HG03095 (cell line): ENCODE measurements around the gene RBX1.
"Not testable (repeated sequence)": the region's sequence is repeated elsewhere in the genome, so short reads cannot be mapped to it uniquely, and the experiment has no call there.

Experiments
- ATAC-seq: cut with Tn5 transposase; IDR thresholded peaks from one replicate; pipeline ENCODE4 v1.9.1; 2021; ENCODE audit warnings: moderate library complexity; ENCODE audit not compliant: unreplicated experiment

RBX1 gene

DNA sequence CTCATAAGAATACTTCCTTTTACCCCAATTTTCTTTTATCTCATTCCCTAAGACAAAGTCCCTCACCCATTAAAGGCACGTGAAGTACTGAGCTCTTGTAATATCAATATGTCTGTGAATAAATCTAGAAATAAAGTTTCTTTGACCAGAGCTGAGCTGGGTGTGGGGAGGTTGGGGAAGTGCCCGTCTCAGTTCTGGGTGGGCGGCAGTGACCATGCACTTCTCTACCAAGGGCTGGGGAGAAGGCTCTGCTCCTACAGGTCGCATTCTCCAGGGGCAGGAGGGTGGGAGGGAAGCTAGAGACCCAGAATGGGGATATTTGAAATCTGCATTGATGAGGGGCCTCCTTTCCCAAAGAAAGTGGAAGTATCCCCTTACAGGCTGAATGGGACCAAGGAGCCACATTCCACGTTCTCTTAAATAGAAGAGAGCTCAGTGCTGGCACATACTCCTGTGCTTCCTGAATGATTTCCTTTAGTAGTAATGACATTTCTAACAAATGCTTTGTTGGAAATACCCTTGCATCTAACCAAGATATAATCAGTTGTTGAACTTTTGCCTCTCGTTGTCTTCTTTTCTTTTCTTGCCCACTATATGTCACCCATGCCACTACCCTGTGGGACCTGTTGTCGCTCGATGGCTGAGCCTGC lies 16.1 kb downstream of the RBX1 start:
- ATAC-seq: no peak

DNA sequence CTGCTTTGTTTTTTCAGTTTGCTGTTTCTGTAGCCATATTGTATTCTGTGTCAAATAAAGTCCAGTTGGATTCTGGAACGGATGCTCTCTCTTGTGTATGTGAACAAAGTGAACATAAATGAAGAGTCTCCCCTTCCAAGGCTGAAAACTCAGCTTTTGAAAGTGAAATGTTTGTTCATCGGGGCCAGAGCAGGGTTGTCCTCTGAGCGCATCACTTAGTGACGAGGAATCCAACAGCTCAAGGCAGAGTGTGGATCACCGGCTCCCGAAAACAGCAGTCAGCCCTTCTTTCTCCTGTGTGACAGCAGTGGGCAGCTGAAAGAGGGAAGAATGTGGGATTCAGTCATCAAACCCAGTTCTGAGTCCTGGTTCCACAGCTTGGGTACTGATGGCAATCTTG lies 21.4 kb downstream of the RBX1 start:
- no peak for ATAC-seq

DNA sequence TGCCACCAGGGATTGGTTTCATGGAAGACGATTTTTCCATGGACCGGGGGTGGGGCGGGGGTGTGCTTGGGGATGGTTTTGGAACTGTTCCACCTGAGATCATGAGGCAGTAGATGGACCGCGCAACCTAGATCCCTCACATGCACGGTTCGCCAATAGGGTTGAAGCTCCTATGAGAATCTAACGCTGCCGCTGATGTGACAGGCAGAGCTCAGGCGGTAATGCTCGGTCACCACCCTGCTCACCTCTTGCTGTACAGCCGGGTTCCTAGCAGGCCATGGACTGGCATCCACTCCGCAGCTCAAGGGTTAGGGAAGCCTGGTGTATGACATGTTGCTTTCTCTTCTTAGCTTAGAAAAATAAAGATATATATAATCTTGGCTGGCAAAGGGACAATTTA lies 22.0 kb downstream of the RBX1 start:
- no peak for ATAC-seq

DNA sequence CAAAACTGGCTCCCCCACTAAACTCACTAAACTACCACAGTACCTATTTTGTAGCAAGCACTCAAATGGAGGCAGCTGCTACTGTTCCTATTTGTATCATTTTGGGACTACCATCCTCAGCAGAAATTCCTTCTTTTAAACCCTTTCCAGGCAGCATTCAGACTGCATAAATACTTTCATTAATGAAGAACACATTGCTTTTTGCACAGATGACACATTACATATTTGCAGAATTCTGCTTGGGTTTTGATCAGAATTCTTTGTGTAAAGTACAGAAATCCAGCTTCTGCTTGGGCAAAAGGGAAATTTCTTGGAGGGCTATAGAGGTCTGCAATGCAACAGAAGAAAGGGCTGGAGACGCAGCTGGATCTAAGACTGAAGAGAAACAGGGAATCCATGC lies 24.2 kb downstream of the RBX1 start:
- no peak for ATAC-seq

DNA sequence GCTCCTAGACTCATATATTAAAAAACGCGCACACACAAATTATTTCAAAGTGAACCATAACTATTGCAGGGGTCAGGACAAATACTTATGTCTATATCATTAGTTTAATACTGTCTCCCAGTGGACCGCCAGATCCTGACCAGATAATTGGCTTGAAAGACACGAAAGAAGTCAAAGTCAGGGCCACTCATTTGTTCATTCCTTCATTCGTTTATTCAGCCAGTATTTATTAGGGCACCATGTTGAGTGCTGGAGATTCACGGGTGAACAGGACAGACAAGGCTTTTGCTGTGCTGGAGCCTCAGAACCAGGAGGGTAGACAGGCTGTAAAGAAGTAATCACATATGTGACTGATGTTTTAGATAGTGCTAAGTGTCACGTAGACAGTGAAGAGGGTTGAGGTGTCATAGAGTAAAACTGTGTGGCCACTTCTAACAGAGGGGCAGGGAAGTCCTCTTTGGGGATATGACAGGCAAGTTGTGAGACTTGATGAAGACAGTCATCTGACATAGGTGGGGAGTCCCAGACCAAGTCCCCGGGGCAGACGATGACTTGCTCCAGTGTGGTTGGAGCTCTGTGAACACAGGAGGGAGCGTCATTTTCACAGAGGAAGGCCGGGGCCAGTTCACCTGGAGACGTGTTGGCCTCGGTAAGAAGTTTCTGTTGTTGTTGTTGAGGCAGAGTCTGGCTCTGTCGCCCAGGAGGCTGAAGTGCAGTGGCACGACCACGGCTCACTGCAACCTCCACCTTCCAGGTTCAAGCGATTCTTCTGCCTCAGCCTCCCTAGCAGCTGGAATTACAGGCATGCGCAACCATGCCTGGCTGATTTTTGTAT lies 25.9 kb downstream of the RBX1 start:
- ATAC-seq: no peak

DNA sequence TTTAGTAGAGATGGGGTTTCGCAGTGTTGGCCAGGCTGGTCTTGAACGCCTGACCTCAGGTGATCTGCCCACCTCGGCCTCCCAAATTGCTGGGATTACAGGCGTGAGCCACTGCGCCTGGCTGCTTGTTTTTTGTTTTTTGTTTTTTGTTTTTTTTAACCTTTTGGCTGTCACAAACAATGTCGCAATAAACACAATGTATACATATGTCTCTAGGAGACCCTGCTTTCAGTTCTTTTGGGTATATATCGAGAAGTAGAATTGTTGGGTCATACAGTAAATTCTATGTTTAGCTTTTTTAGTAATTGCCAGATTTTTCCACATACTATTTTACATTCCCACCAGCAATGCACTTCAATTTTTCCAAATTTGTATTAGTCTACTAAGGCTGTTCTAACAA lies 28.0 kb downstream of the RBX1 start:
- ATAC-seq: no peak

DNA sequence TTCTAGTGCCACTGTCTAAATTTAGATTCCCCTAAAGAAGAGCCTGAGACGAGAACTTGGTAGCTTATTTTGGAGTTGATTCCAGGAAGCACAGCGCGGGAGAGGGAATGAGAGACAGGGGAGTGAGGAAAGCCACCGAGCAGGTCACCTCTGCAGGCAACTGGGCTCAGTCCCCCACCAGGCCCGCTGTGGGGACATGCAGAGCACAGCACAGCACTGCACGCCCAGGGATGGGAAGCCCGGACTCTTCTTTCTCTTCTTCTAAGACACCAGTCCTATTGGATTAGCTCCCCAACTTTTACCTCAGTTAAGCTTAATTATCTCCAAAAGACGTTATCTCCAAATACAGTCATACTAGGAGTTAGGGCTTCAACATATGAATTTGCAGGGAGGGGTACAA lies 28.7 kb downstream of the RBX1 start:
- ATAC-seq: no peak

DNA sequence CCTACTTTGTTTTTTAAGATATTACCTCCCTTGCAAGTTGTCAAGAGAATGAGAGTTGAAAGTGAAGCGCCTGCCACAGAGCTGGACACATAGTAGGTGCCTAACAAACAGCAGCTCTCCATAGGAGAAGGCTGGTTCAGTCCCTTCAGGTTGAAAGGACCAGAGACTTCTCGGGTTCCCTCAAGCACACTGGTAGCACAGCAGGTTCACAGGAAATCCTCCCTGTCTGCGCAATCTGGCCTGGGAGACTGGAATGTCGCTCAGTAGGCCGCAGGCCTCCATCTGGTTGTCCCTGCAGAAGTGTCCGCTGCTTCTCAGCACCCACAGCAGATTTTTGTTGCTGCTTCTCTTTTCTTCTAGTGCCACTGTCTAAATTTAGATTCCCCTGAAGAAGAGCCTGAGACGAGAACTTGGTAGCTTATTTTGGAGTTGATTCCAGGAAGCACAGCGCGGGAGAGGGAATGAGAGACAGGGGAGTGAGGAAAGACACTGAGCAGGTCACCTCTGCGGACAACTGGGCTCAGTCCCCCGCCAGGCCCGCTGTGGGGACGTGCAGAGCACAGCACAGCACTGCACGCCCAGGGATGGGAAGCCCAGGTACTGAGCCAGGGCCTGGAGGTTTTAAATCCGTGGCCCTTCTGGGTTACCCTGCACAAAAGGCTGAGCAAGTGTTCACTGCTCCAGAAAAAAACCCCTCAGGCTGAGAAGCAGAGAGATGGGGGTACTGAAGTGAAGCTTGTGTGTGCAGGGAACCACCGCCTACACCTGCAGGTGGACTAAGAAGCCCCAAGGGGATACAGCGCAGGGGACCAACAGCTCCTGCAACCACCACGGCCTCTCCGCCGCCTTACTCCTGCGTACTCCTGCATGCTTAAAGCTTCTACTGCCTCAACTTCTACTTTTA lies 31.6 kb downstream of the RBX1 start:
- no peak for ATAC-seq

DNA sequence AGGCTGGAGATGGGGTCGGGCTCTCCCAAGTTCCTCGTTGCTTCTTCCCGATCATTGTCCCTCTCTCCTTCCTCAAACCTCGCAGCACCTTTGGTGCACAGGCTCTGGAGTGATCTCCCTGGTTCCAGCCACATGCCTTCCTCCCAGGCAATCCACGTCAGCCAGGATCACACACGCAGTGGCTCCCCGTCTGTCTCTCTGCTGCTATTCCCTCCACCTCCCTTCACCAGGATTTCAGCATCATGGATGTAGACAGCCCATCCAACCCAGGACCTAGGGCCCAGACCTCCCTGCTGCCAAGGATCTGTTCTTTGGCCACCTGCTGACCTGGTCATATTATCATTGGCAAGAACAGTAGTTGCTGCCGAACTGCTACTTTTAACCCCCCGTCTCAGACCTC lies 40.1 kb downstream of the RBX1 start:
- ATAC-seq: no peak

DNA sequence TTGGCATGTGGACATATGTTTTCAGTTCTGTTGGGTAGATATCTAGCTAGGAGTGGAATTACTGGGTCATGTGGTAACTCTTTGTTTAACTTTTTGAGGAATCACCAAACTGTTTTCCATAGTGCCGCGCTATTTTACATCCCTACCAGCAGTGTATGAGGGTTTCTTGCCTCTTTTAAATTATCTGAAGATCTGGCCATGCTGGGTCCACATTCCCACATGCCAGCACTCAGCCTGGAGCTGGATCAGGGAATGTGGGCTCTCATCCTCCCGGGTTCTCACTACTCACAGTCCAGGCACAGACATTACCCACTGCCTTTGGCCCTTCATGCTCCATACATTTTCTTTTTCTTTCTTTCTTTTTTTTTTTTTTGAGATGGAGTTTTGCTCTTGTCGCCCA lies 44.6 kb downstream of the RBX1 start:
- no peak for ATAC-seq

DNA sequence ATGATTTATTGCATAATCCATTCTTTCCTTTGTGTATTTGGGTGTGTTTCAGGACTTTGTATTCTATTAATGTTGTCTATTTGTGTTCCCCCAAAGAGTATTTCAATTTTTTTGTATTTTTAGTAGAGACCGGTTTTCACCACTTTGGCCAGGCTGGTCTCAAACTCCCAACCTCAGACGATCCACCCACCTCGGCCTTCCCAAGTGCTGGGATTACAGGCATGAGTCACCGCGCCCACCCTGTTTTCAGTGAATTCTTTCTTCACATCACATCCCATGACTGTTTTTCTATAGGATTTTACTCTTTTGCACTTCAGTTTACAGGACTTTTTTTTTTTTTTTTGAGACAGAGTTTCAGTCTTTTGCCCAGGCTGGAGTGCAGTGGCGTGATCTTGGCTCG lies 46.3 kb downstream of the RBX1 start:
- ATAC-seq: no peak

DNA sequence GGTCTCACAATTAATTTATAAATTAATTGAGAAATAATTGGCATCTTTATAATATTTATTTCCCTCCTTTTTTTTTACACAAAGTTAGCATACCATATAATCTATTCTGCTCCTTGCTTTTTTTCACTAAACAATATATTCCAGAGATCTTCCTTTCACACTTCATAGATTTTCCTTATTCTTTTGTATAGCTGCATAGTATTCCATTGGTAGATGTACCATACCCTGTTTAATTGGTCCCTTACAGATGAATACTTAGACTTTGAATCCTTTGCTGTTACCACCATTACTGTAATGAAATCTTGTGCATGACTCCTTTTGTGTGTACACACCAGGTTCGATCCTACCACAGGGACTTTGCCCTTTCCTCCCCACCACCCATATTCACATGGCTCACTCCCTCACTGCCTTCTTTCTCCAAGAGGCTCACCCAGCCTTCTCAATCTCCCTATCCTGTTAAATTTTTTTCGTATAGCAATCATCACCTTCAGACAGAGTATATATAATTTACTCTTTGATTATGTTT lies 48.9 kb downstream of the RBX1 start:
- no peak for ATAC-seq

DNA sequence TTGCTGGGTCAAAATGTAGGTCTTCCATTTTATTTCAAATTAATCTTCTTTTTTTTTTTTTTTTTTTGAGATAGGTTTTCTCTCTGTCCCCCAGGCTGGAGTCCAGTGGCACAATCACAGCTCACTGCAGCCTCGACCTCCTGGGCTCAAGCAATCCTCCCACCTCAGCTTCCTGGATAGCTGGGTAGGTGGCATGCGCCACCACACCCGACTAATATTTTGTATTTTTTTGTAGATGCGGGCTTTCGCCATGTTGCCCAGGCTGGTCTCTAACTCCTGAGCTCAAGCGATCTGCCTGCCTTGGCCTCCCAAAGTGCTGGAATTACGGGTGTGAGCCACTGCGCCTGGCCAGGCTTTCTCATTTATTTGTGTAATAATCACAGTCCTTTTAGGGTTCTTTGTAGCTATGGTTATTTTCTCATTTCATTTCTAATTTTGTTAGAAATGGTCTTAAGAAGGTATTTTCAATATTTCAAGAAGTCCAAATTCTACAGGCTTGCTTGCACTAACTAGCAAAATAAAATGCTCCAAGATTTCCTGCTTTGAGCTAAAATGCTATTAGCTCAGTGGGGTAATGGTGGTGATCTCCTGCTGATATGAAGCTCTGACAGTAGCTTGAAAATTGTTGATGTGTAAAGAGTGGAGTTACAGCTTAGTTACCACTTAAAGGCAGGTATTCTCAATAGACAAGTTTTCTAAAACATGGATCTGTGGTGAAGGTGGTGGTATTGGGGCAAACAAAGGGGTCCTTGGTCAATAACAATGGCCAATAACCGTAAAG lies 50.0 kb downstream of the RBX1 start:
- ATAC-seq: no peak

DNA sequence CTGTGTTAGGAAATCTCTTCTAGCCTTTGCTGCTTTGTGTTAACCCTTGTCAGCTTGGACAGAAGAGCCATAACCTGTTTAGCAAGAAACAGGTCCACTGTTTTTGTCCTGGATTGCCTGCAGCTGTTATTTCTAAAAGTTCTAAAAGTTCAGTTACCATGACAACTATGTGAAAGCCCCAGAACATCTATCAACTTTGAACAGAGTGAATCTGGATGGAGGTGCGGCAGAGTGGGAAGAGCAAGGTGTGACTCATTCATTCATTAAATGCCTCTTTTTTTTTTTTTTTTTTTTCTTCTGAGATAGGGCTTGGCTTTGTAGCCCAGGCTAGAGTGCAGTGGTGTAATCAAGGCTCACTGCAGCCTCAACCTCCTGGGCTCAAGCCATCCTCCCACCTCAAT lies 50.5 kb downstream of the RBX1 start:
- ATAC-seq: no peak

DNA sequence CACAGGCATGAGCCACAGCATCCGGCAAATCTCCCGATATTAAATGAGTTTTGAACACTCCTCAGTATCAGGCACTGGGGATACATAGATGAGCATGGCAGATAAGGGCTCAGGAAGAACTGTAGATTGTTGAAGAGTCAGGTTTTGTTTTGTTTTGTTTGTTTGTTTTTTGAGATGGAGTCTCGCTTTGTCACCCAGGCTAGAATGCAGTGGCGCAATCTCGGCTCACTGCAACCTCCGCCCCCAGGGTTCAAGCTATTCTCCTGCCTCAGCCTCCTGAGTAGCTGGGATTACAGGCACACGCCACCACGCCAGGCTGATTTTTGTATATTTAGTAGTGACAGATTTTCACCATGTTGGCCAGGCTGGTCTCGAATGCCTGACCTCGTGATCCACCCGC lies 51.2 kb downstream of the RBX1 start:
- not testable (repeated sequence) for ATAC-seq

DNA sequence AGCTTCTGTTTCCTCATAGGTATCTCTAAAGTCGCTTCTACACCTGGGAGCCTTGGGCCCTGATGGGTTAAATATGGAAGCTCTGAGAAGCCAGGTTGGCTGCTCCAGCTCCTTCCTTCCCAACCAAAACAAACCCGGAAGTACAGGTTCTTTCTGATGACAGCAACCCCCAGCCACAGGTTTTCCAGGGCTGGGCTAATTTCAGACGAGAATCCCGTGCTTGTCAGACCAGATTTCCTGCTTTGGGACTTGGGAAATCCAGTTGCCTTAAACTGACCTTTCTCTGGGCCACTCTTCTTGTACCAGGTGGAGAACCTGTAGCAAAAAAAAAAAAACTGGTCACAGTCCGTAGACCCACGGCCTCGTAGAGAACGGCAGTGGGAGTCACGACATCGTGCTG lies 51.9 kb downstream of the RBX1 start:
- no peak for ATAC-seq

DNA sequence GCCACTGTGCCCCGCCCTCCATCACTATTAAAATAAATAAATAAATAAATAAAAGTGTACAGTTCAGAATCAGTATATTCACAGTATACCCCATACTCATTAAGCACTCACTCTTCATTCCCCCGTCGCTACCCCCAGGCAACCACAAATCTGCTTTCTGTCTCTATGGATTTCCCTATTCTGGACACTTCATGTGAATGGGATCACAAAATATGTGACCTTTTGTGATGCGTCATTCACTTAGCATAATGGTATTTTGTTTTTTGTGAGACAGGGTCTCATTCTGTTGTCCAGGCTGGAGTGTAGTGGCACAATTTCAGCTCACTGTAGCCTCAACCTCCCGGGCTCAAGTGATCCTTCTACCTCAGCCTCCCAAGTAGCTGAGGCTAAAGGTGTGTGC lies 52.8 kb downstream of the RBX1 start:
- no peak for ATAC-seq

DNA sequence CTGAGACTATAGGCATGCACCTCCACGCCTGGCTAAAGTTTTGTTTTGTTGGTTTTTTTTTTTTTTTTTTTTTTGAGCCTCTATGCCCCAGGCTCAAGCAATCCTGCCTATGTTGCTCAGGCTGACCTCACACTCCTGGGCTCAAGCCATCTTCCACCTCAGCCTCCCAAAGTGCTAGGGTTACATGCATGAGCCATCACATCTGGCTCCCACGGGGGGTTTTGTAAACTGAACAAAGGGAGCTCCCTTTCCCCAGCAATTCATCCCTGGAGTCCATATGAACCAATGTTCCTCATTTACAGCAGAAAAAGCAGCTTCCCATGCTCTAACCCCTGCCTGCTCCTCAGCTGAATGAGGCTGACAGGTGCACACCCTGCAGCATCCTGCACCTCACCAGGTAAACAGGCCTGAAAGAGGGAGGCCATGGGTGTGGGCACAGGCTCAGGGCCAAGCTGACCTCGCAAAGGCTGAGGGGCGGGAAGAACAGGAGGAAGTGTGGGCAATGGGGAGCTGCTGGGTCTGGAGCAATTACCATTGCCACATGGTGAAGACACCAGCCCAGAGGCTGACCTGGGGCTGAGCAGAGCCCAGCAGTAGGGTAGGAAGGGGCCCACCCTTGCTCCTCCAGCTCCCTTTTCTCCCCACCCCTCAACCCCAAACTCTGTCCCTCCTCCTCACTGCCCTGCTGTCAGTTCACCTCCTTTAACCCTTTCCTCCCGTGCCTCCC lies 58.2 kb downstream of the RBX1 start:
- no peak for ATAC-seq

DNA sequence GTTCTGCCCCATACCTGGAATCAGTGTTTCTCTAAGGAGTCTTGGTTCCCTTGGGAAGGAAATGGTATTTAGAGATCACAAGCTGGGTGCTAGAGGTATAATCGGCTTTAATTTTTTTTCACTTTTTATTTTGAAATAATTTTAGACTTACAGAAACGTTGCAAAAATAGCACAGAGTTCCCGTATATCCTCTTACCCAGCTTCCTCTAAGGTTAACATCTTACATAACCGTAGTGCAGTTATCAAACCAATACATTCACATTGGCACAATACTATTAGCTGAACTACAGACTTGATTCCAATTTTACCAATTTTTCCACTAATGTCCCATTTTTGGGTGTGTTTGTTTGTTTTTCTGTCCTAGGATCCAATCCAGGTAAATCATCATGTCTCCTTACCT lies 63.8 kb downstream of the RBX1 start:
- no peak for ATAC-seq

DNA sequence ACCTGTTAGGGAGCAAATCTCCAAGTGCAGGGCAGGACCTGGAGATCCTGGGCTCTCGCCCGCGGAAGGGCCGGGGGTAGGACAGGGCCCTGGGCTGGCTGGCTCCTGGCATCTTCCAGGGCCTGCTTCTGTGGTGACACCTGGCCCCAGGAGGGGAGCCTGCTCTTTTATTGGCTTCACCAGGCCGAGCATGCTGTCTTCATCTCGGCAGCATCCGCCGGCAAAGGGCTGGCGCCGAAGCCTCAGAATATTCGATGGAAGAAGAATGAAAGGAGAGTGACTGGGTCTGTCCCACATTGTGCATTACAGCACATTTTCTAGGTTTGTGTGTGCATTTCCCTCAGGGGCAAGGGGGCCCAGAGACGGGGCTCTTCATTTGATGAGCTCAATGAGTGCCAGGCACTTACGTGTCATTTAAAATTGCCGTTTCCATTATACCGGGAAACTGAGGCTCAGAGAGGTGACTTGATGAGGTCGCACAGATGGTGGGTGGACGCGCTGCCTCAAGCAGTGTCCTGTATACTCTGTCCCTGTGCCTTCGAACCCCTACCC lies 70.0 kb downstream of the RBX1 start:
- ATAC-seq: no peak
